Activated T-helper 1 cell treated with anti-CD3 and anti-CD28 coated beads, Interleukin-2, amount 50 U/mL, for 16 hours (primary cell): Measurements from ENCODE around the gene RAB36.

Experiments used
- DNase-seq, 2 donors: peaks; one replicate each; pipeline ENCODE4 v3.0.0-alpha.2; 2020; ENCODE audit warnings: low read depth in 1 of 2, low spot score in 1 of 2

Gene RAB36

DNA sequence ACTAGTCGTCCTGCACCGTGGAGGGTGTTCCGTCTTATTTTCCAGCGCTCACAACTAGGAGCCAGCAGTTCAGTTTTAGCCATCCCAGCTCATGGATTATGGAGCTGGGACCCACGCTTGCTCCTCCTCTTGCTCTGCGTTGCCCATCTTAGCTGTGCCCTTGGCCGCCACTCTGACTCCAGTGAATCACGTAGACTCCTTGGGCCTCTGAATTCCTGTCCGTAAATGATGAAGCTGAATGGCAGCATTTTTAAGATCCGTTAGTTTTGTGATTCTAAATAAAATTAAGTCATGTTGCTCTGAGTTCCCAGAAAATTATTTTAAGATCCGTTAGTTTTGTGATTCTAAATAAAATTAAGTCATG, 58.8 kb downstream of the RAB36 start:
- DNase-seq, result no peak

DNA sequence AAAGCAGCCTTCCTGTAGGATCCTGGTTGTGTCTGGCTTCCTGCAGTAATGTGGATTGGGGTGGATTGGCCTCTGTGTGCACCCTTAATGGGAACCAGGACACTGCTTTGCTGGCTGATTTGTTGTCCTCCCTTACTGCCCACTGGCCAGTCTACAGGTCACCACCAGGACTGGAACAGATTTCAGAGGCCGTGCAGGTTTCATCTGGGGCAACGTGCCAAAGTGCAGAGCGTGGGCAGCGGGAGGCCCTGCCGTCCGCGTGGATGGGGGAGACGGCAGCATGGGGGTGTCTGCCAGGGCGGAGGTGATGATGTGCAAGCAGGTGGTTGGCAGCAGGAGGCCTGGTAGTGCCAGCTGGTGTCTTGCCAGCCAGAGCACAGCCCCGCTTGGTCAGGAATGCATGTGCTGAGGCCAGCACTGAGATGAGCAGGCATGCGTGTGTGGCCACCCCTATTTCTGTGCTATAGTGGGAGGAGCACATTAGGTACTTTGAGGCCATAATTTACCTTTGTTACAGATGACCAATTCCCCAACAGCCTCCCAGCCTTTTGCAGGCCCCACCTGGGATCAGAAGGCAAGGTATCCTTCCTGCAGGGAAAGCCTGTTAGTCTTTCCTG, 59.4 kb downstream of the RAB36 start:
- no peak for DNase-seq

GRCh38 chr22:23205339-23206049, 60.2 kb downstream of the RAB36 start:
- no peak for DNase-seq

DNA sequence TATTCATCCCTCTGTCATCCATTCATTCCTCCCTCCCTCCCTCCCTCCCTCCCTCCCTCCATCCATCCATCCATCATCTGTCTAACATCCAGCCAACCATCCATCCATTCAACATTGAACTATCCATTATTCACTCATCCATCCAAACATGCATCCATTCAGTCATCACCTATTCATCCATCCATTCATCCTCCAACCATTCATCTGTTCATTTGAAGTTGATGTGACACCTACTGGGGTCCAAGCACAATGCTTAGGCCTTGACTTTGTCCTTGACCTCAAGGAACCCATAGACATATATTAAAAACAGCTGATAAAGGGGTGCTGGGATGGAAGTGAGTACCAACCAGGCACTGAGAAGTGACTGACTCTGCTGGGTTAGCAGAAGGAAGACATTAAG, 61.6 kb downstream of the RAB36 start:
- no peak for DNase-seq

GRCh38 chr22:23207729-23208393, 62.6 kb downstream of the RAB36 start:
- DNase-seq, result no peak

DNA sequence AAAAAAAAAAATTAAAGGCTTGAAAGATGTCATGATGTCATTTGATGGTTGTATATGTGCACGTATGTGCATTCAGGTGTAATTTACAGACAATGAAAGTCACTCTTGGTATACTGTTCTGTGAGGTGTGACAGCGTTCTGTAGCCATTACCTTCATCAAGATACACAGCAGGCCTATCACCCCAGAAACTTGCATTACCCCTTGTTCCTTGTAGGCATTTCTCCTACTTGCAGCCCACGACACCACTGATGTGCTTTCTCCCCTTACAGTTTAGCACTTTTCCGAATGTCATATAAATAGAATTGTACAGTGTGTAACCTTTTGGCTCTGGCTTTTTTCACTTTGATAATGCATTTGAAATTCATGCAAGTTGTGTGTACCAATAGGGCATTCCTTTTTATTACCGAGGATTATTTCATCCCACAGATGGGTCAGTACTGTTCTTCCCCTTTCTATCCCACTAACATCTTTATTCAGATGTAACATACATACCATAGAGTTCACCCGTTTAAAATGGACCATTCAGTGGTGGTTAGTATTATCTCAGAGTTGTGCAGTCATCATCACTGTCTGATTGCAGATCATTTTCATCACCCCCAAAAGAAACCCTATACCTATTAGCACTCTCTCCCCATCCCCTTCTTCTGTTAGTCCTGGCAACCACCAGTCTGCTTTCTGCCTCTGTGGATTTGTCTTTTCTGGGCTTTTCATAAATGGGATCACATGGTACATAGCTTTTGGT, 65.3 kb downstream of the RAB36 start:
- DNase-seq, result no peak

- DNase-seq, result no peak
Observed at GRCh38 chr22:23211622-23212021, 66.3 kb downstream of the RAB36 start.

DNA sequence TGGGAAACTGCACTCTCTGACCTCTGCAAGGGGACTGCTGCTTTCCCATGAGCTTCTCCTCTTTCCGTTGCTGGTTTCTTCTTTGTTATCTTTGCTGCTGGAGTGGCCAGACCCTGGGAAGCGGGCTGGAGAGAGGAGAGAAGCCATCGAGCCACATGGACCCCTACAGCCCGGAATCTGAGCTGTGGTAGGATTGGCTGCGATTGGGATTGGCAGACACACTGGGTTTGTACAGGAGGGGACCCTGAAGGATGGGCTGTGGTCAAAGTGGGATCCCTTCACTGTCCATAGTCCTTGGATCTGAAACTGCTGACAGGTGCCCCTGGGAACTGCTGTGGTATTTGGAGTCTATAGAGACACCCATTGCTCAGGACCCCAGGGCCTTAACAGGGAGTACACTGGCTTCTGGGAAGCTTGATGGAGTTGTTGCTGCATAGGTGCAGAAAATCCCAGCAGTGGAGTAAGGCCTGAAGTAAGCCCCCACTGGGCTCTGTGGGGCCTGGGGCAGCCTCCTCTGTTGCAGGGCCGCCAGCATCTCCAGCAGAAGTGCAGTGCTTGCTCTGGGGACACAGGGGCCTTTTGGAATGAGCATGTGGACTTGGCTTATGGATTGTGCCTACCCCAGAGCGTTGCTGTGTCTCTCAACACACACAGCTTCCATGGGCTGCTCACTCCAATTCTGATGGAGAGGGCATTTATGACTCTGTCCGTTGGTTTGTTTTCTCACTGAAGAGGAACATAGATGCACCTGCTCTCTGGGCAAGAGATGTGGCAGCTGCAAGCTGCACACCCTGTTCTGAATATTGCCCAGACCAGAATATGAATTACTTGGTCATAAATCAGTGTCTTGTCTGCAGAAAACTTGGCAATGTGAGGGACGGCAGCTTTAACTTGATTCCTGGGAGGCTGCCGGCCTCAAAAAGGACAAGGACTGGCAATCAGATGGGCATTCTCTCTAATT, 67.1 kb downstream of the RAB36 start:
- DNase-seq, result no peak

GRCh38 chr22:23213022-23213555, 67.8 kb downstream of the RAB36 start:
- DNase-seq, result no peak

DNA sequence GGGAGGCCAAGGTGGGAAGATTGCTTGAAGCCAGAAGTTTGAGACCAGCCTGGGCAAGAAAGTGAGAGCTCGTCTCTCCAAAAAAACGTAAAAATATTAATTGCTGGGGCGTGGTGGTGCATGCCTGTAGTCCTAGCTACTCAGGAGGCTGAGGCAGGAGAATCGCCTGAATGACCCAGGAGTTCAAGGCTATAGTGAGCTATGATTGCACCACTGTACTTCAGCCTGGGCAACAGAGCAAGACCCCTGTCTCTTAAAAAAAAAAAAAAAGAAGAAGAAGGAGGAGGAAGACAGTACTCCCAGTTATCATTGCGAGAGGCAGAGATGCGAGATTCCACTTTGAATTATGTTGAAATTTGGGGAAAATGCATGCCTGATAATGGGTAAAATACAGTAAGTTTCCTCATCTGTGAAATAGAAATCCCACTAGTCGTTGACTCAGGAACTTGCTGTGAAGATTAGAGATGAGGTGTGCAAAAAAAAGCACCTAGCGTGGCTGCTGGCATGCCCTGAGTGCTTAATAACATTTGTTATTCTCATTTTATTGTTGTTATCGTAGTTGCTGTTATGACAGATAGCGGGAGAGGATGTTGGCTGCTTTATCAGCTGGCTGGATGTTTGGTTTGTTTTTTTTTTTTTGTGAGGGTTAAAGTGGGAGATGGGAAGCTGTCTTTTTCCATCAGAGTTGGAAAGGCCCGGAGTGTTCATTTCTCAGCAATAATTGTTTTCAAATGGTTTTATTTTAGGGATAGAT, 68.5 kb downstream of the RAB36 start:
- no peak for DNase-seq
